ENCODE results near the gene PDS5A. TPM values are rescaled to one million over a fixed set of nuclear protein-coding genes. Genes with fewer than 3 reads are reported as not detected.
A peak's percentile ranks its signal among the peaks of the same experiment; 100 is the strongest.

Gene PDS5A
- total RNA-seq, 2 donors from 2014 or later, result 88.2 to 98.6 TPM

DNA sequence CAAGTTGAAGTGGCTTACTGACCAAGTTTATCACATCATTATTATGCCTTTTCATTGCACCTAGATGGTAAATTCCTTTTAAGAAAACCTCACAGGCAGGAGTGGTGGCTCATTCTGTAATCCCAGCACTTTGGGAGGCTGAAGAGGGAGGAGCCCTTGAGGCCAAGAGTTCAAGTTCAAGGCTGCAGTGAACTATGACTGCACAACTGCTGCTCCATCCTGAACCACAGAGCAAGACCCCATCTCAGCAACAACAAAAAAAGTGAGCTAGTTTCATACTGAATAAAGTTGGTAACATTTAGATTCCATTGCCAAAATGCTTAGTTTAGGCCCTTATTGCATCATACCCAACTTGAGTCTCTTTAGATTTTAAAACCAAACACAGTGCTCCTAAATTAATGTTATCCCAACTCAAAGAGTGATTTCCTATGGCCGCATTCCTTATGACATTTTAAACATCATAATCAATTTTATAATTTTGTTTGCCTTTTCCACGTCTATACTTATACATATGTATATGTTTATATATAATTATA is 36.0 kb downstream of the PDS5A start:
- Mint-ChIP-seq H3K4me1 (peaks cover 4% of the 10 kb centered on the region), H3K36me3 (ENCODE audit: low read depth) (peaks cover 14% of the 10 kb centered on the region), H3K27me3 (ENCODE audit: insufficient read depth) (no peaks in the 10 kb centered on the region), H3K4me3 (no peak overlapping the region), H3K9me3 (no peaks in the 10 kb centered on the region), H3K27ac (no peak overlapping the region)
- Histone ChIP-seq H3K9me3 (ENCODE audit: control insufficient read depth, low read length) (no peaks in the 10 kb centered on the region), H3K9ac (ENCODE audit: extremely low read depth, low read length, poor library complexity, severe bottlenecking) (no peak overlapping the region), H3K36me3 (ENCODE audit: control insufficient read depth, insufficient read depth, low read length) (peaks cover 26% of the 10 kb centered on the region), H3K4me1 (ENCODE audit: control insufficient read depth, insufficient read depth, low read length) (no peaks in the 10 kb centered on the region), H3K27me3 (ENCODE audit: control insufficient read depth, insufficient read depth, low read length, poor library complexity, severe bottlenecking) (no peaks in the 10 kb centered on the region), H3K27ac (ENCODE audit: low read depth, low read length) (no peak overlapping the region), H3K4me3 (ENCODE audit: low read length) (no peak overlapping the region)
- WGBS, 2 experiments (ENCODE audit: insufficient coverage in 1 of 2, insufficient read length in 1 of 2), result 96% methylated on average over 1 of the region's 2 CpGs; no CpG with 5 or more reads in 1 of the 2 experiments
- TF ChIP-seq, protein P1, sequence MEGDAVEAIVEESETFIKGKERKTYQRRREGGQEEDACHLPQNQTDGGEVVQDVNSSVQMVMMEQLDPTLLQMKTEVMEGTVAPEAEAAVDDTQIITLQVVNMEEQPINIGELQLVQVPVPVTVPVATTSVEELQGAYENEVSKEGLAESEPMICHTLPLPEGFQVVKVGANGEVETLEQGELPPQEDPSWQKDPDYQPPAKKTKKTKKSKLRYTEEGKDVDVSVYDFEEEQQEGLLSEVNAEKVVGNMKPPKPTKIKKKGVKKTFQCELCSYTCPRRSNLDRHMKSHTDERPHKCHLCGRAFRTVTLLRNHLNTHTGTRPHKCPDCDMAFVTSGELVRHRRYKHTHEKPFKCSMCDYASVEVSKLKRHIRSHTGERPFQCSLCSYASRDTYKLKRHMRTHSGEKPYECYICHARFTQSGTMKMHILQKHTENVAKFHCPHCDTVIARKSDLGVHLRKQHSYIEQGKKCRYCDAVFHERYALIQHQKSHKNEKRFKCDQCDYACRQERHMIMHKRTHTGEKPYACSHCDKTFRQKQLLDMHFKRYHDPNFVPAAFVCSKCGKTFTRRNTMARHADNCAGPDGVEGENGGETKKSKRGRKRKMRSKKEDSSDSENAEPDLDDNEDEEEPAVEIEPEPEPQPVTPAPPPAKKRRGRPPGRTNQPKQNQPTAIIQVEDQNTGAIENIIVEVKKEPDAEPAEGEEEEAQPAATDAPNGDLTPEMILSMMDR (conservative IDR thresholded peaks at IDR 0.05), result no peak
- DNase-seq, result no peak

DNA sequence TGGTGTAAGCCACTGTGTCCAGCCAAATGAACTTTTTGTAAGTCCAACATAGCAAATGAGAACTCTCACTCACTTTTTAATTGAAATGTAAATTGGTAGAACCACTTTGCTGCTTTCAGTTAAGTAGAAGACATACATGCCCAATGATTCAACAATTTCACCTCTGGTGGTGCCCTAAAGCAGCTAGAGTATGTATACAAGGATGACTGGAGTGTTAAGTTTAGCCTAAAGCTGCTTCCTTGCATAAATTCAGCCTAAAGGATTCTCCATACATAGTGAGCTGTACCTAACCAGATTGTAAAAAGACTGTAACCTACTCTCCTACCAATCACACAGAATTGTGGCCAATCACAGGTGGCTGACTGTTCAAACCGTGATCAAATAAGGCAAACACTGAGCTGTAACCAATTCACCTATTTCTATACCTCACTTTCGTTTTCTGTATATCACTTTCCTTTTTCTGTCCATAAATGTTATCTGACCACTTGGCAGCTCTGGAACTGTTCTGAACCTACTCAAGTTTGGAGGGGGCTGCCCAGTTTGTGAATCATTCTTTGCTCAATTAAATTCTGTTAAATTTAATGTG is 39.9 kb downstream of the PDS5A start:
- H3K4me3 ChIP-seq (ENCODE audit: low read length), result no peak overlapping the region
- no peak overlapping the region for H3K9ac ChIP-seq (ENCODE audit: extremely low read depth, low read length, poor library complexity, severe bottlenecking)
- H3K27ac Mint-ChIP-seq, result no peak overlapping the region
- no peak overlapping the region for H3K4me3 Mint-ChIP-seq
- H3K4me1 Mint-ChIP-seq, result peaks cover 14% of the 10 kb centered on the region
- TF ChIP-seq, protein P1 (conservative IDR thresholded peaks at IDR 0.05), result no peak
- peaks cover 34% of the 10 kb centered on the region for H3K36me3 ChIP-seq (ENCODE audit: control insufficient read depth, insufficient read depth, low read length)
- 90 to 95% methylated on average over 2 of the region's 2 CpGs for WGBS, 2 experiments (ENCODE audit: insufficient coverage in 1 of 2, insufficient read length in 1 of 2)
- no peaks in the 10 kb centered on the region for H3K9me3 Mint-ChIP-seq
- no peaks in the 10 kb centered on the region for H3K4me1 ChIP-seq (ENCODE audit: control insufficient read depth, insufficient read depth, low read length)
- H3K36me3 Mint-ChIP-seq (ENCODE audit: low read depth), result peaks cover 13% of the 10 kb centered on the region
- no peak overlapping the region for H3K27ac ChIP-seq (ENCODE audit: low read depth, low read length)
- H3K27me3 ChIP-seq (ENCODE audit: control insufficient read depth, insufficient read depth, low read length, poor library complexity, severe bottlenecking), result no peaks in the 10 kb centered on the region
- no peaks in the 10 kb centered on the region for H3K9me3 ChIP-seq (ENCODE audit: control insufficient read depth, low read length)
- DNase-seq, result no peak
- H3K27me3 Mint-ChIP-seq (ENCODE audit: insufficient read depth), result no peaks in the 10 kb centered on the region

DNA sequence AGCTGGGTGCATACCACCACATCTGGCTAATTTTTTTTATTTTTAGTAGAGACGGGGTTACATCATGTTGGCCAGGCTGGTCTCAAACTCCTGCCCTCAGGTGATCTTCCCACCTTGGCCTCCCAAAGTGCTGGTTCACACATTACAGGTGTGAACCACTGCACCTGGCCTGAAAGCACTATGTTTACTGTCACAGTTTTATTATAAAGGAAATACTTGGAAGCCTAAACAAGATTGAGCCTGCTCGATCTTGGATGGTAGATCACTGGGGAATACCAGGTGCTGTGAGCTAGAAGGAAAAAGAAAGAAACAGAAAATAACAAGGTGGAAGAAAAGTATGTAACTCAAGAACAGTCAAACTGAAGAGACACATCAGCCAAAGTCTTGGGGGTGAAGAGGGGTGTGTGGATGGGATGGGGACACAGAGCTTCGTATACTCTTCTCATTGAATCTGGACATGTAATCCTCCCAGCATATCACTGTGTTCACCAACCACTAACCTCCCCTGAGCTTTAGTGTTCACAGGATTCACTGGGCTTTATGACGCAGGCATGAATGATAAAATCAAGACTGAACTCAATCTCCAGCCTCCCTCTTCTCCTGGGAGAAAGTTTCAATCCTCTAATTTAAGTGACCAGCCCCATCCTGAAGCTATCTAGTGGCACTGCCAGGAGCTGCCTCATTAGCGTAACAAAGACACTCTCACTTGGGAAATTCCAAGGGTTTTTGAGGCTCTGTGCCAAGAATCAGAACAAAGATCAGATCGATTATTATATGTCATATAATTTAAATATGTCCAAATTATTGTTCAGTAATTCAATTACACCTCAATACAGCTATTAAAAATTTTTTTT is 40.9 kb downstream of the PDS5A start:
- no peaks in the 10 kb centered on the region for H3K27me3 Mint-ChIP-seq (ENCODE audit: insufficient read depth)
- no peaks in the 10 kb centered on the region for H3K27me3 ChIP-seq (ENCODE audit: control insufficient read depth, insufficient read depth, low read length, poor library complexity, severe bottlenecking)
- no peak for DNase-seq
- peaks cover 34% of the 10 kb centered on the region for H3K36me3 ChIP-seq (ENCODE audit: control insufficient read depth, insufficient read depth, low read length)
- H3K27ac Mint-ChIP-seq, result peak overlapping the region; percentile 24
- H3K9ac ChIP-seq (ENCODE audit: extremely low read depth, low read length, poor library complexity, severe bottlenecking), result no peak overlapping the region
- no peaks in the 10 kb centered on the region for H3K4me1 ChIP-seq (ENCODE audit: control insufficient read depth, insufficient read depth, low read length)
- H3K4me3 ChIP-seq (ENCODE audit: low read length), result no peak overlapping the region
- H3K9me3 ChIP-seq (ENCODE audit: control insufficient read depth, low read length), result no peaks in the 10 kb centered on the region
- H3K4me3 Mint-ChIP-seq, result no peak overlapping the region
- H3K36me3 Mint-ChIP-seq (ENCODE audit: low read depth), result peaks cover 17% of the 10 kb centered on the region
- TF ChIP-seq, protein P1 (conservative IDR thresholded peaks at IDR 0.05), result no peak
- no peaks in the 10 kb centered on the region for H3K9me3 Mint-ChIP-seq
- WGBS, 2 experiments (ENCODE audit: insufficient coverage in 1 of 2, insufficient read length in 1 of 2), result 94 to 97% methylated on average over 3 to 5 of the region's 6 CpGs
- no peak overlapping the region for H3K27ac ChIP-seq (ENCODE audit: low read depth, low read length)
- H3K4me1 Mint-ChIP-seq, result peaks cover 14% of the 10 kb centered on the region

Measured in endodermal cell (in vitro differentiated cells).